Measurements from ENCODE around the gene RAD50.

Gene RAD50

GRCh38 chr5:132539716-132540115 is 17.1 kb upstream of the RAD50 start:
- H3K4me1 ChIP-seq (ENCODE audit: low read length), result no peaks in the 10 kb centered on the region
- no peaks in the 10 kb centered on the region for H3K9me3 ChIP-seq (replicated peaks; ENCODE audit: insufficient read depth, low read length)
- H3F3A ChIP-seq (ENCODE audit: insufficient read depth, low read length), result no peaks in the 10 kb centered on the region
- H2AFZ ChIP-seq (ENCODE audit: low read length), result no peak overlapping the region
- no peak for TF ChIP-seq CTCF (IDR thresholded peaks at IDR 0.05; ENCODE audit: low read length)
- no peak for TF ChIP-seq EZH2 (optimal IDR thresholded peaks at IDR 0.05; ENCODE audit: low read depth, low read length)
- no peak for TF ChIP-seq EZH2phosphoT487 (IDR thresholded peaks at IDR 0.05; ENCODE audit: low read length)
- H3K9ac ChIP-seq (ENCODE audit: low read length), result no peak overlapping the region
- H3K79me2 ChIP-seq (ENCODE audit: low read length), result no peaks in the 10 kb centered on the region
- H3K27ac ChIP-seq (ENCODE audit: low read length), result no peak overlapping the region
- H4K20me1 ChIP-seq (ENCODE audit: insufficient read depth, low read length), result no peaks in the 10 kb centered on the region
- H3K36me3 ChIP-seq (replicated peaks; ENCODE audit: insufficient read depth, low read length), result no peaks in the 10 kb centered on the region
- no peak overlapping the region for H3K4me3 ChIP-seq (ENCODE audit: low read length)
- no peak overlapping the region for H3K4me2 ChIP-seq (ENCODE audit: low read depth, low read length)
- no peaks in the 10 kb centered on the region for H3K27me3 ChIP-seq (replicated peaks; ENCODE audit: insufficient read depth, low read length)
- H3K9me2 ChIP-seq (replicated peaks; ENCODE audit: insufficient read depth, low read length), result no peaks in the 10 kb centered on the region
- DNase-seq, result no peak

DNA sequence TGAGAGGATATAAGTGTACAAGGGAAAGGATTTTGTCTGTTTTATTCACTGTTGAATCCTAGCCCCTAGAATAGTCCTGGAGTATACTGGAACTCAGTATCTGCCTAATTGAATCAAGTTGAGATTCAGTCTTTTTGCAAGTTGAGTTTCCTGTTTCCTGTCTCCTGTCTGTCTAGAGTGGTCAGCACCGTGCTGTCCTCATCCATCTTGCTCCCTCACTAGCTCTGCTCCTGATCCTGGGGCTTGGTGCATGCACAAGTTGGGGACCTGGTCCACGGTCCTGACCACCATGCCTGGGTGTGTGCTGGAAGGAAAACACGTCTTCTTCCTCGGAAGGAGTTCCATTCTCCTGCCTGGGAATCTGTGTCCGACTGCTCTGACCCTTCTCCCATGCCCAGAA is 16.6 kb upstream of the RAD50 start:
- TF ChIP-seq CTCF (IDR thresholded peaks at IDR 0.05; ENCODE audit: low read length), result no peak
- TF ChIP-seq EZH2 (optimal IDR thresholded peaks at IDR 0.05; ENCODE audit: low read depth, low read length), result no peak
- no peak for TF ChIP-seq EZH2phosphoT487 (IDR thresholded peaks at IDR 0.05; ENCODE audit: low read length)
- Histone ChIP-seq H3K79me2 (ENCODE audit: low read length) (no peaks in the 10 kb centered on the region), H3K9me3 (replicated peaks; ENCODE audit: insufficient read depth, low read length) (no peaks in the 10 kb centered on the region), H3K27ac (ENCODE audit: low read length) (no peak overlapping the region), H2AFZ (ENCODE audit: low read length) (no peak overlapping the region), H3K4me3 (ENCODE audit: low read length) (no peak overlapping the region), H3K36me3 (replicated peaks; ENCODE audit: insufficient read depth, low read length) (no peaks in the 10 kb centered on the region), H3K9ac (ENCODE audit: low read length) (no peak overlapping the region), H3F3A (ENCODE audit: insufficient read depth, low read length) (no peaks in the 10 kb centered on the region), H3K9me2 (replicated peaks; ENCODE audit: insufficient read depth, low read length) (no peaks in the 10 kb centered on the region), H4K20me1 (ENCODE audit: insufficient read depth, low read length) (no peaks in the 10 kb centered on the region), H3K4me1 (ENCODE audit: low read length) (no peaks in the 10 kb centered on the region), H3K4me2 (ENCODE audit: low read depth, low read length) (no peak overlapping the region), H3K27me3 (replicated peaks; ENCODE audit: insufficient read depth, low read length) (no peaks in the 10 kb centered on the region)
- DNase-seq, result no peak

GRCh38 chr5:132540764-132541163 is 16.0 kb upstream of the RAD50 start:
- no peaks in the 10 kb centered on the region for H3K4me1 ChIP-seq (ENCODE audit: low read length)
- H3K9ac ChIP-seq (ENCODE audit: low read length), result no peak overlapping the region
- no peaks in the 10 kb centered on the region for H4K20me1 ChIP-seq (ENCODE audit: insufficient read depth, low read length)
- H3K4me3 ChIP-seq (ENCODE audit: low read length), result no peak overlapping the region
- no peak overlapping the region for H2AFZ ChIP-seq (ENCODE audit: low read length)
- H3K9me3 ChIP-seq (replicated peaks; ENCODE audit: insufficient read depth, low read length), result no peaks in the 10 kb centered on the region
- no peak overlapping the region for H3K27ac ChIP-seq (ENCODE audit: low read length)
- H3K79me2 ChIP-seq (ENCODE audit: low read length), result no peaks in the 10 kb centered on the region
- TF ChIP-seq EZH2phosphoT487 (IDR thresholded peaks at IDR 0.05; ENCODE audit: low read length) (no peak), CTCF (IDR thresholded peaks at IDR 0.05; ENCODE audit: low read length) (no peak), EZH2 (optimal IDR thresholded peaks at IDR 0.05; ENCODE audit: low read depth, low read length) (no peak)
- H3K36me3 ChIP-seq (replicated peaks; ENCODE audit: insufficient read depth, low read length), result no peaks in the 10 kb centered on the region
- DNase-seq, result no peak
- no peaks in the 10 kb centered on the region for H3F3A ChIP-seq (ENCODE audit: insufficient read depth, low read length)
- H3K27me3 ChIP-seq (replicated peaks; ENCODE audit: insufficient read depth, low read length), result no peaks in the 10 kb centered on the region
- no peaks in the 10 kb centered on the region for H3K9me2 ChIP-seq (replicated peaks; ENCODE audit: insufficient read depth, low read length)
- no peak overlapping the region for H3K4me2 ChIP-seq (ENCODE audit: low read depth, low read length)
